AG09319 (cell line): Measurements from ENCODE around the gene ANKRD31.

Source experiments
- DNase-seq: peaks from one replicate; pipeline ENCODE4 v3.0.0-alpha.2; 2010; ENCODE audit warnings: low read depth; ENCODE audit errors: extremely low read depth
- CTCF ChIP-seq: IDR thresholded peaks from 2 replicates; pipeline ENCODE4 v1.5.1; 2011; ENCODE audit warnings: low read depth, mild to moderate bottlenecking, inconsistent platforms, low read length, moderate library complexity

The ANKRD31 gene

GRCh38 chr5:75023368-75024159, 213.1 kb downstream of the ANKRD31 start:
- no peak for DNase-seq
- TF ChIP-seq CTCF, result no peak

- TF ChIP-seq CTCF, result no peak
- DNase-seq, result no peak
Measured at GRCh38 chr5:75021800-75022199, 214.9 kb downstream of the ANKRD31 start.

- TF ChIP-seq CTCF, result no peak
- no peak for DNase-seq
Measured at GRCh38 chr5:75021219-75021618, 215.5 kb downstream of the ANKRD31 start.

- no peak for TF ChIP-seq CTCF
- no peak for DNase-seq
Measured at GRCh38 chr5:75020016-75020656, 216.5 kb downstream of the ANKRD31 start.

GRCh38 chr5:75018805-75019587, 217.7 kb downstream of the ANKRD31 start:
- no peak for DNase-seq
- no peak for TF ChIP-seq CTCF
